AG08395 (cell line): ENCODE data around the gene TESK1.
"Not testable (repeated sequence)": the region's sequence is repeated elsewhere in the genome, so short reads cannot be mapped to it uniquely, and the experiment has no call there.

Source experiments
- DNase-seq: peaks from one replicate; pipeline ENCODE4 v3.0.0; 2012; ENCODE audit warnings: mixed read lengths, low spot score

Gene TESK1

DNA sequence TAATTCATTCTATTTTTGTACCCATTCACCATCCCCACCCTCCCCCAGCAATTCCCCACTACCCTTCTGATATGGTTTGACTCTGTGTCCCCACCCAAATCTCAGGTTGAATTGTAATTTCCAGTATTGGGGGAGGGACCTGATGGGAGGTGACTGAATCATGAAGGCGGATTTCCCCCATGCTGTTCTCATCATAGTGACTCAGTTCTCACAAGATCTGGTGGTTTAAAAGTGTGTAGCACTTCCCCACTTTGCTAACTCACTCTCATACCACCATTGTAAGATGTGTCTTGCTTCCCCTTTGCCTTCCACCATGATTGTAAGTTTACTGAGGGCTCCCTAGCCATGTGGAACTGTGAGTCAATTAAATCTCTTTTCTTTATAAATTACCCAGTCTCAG lies 25.9 kb upstream of the TESK1 start:
- DNase-seq, result no peak

DNA sequence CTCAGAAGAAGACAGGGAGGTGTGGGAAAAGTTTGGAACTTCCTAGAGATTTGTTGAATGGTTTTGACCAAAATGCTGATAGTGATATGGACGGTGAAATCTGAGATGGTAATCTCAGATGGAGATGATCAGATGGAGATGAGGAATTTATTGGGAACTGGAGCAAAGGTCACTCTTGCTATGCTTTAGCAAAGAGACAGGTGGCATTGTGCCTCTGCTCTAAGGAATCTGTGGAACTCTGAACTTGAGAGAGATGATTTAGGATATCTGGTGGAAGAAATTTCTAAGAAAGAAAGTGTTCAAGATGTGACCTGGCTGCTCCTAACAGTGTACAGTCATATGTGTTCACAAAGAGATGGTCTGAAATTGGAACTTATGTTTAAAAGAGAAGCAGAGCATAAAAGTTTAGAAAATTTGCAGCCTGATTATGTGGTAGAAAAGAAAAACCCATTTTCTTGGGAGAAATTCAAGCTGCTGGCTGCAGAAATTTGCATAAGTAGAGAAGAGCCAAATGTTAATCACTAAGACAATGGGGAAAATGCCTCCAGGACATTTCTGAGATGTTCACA lies 25.3 kb upstream of the TESK1 start:
- not testable (repeated sequence) for DNase-seq

DNA sequence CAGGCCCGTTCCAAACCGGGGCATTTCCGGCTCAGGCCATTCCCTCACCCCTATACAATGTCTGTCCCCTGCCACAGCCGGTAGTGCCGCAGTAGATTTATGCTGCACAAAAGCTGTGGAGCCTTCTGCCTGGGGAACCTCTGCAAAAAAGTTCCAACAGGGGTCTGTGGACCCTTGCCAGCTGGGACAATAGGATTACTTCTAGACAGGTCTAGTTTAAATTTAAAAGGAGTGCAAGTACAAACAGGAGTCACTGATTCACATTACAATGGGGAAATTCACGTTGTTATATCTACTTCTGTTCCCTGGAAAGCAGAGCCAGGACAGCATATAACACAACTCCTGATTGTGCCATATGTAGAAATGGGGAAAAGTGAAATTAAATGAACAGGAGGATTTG lies 21.5 kb upstream of the TESK1 start:
- DNase-seq, result not testable (repeated sequence)

DNA sequence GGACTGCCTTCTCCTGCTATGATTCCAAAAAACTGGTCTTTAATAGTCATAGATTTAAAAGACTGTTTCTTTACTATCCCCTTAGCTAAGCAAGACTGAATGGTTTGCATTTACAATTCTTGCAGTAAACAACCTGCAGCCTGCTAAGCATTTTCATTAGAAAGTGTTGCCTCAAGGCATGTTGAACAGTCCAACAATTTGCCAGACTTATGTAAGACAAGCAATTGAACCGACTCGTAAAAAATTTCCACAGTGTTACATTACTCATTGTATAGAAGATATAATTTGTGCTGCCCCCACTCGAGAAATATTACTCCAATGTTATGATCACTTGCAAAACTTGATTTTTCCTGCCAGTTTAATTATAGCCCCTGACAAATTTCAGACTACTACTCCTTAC lies 20.4 kb upstream of the TESK1 start:
- DNase-seq, result not testable (repeated sequence)

DNA sequence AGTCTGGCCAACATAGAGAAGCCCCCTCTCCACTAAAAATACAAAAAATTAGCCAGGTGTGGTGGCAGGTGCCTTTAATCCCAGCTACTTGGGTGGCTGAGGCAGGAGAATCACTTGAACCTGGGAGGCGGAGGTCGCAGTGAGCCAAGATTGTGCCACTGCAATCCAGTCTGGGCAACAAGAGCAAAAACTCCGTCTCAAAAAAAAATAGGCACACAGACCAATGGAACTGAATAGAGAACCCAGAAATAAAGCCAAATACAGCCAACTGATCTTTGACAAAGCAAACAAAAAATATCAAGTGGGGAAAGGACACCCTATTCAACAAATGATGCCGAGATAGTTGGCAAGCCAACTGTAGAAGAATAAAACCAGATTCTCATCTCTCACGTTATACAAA lies 16.6 kb upstream of the TESK1 start:
- not testable (repeated sequence) for DNase-seq

DNA sequence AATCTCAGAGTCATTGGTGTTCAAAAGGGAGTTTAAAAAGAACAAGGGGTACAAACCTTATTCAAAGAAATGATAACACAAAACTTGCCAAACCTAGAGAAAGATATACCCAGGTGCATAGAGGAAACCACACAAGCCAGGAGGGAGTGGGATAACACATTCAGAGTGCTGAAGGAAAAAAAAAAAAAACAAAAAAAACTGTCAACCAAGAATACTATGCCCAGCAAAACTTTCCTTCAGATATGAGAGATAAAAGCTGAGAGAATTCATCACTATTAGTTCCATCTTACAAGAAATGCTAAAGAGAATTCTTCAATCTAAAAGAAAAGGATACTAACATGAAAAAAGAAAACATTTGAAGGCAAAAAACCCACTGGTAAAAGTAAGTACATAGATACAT lies 11.5 kb upstream of the TESK1 start:
- DNase-seq, result no peak

DNA sequence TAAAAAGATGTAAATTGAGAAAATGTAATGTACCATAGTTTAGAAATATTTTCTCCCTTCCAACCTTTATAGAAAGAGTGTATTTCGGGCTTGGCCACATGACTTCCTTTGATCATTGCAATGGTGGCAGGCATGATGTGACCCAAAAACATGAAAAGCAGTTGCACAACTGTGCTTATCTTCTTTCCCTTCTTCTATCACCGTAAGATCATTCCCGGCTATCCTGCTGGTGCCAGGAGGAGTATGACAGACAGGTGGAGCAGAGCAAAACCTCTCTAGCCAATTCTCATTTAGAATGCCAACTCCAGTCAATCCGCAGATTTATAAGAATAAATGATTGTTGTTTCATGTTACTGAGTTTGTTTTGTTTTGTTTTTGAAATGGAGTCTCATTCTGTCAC lies 10.6 kb upstream of the TESK1 start:
- no peak for DNase-seq

DNA sequence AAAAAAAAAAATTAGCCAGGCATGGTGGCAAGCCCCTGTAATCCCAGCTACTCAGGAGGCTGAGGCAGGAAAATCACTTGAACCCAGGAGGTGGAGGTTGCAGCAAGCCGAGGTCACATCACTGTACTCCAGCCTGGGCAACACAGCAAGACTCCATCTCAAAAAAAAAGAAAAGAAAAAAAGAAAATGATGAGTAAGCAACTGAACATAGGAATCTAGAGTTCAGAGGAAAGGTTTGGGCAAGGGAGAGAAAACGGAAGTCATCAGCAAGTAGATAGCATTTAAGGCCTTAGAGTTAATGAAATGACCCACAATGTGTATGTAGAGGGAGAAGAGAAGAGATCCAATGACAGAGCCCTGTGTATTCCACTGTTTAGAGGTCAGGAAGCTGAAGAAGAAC lies 8.2 kb upstream of the TESK1 start:
- DNase-seq, result not testable (repeated sequence)

DNA sequence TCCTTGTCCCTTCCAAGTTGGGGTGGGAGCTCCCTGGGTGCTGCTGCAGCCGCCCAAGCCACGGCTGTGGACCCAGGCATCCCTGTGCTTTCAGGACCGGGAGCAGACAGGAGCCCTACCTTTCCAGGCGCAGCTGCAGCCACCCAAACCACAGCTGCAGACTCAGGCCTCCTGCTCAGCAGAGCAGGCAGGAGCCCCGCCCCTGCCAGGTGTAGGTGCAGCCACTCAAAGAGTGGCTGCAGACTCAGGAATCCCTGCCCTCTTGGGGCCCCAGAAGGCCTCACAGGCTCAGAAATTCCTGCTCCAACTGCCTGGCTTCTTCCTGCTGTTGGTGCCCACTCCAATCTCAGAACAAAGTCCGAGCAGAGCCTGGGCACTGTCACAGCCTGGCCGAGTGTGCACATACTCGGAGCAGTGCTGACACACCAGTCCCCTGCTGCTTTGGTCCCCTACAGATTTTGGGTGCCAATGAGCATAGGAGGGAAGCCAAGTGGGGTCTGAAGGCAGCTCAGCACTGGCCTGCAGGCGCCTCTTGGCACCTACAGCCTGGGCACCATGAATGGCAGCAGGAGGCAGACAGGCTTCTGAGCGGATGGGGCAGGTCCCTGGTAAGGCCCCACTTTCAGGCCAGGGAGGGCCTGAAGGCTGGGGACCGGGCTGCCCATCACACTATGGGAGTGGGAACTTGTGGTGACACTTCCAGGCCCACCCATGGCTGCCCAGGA lies 6.0 kb upstream of the TESK1 start:
- DNase-seq, result no peak

DNA sequence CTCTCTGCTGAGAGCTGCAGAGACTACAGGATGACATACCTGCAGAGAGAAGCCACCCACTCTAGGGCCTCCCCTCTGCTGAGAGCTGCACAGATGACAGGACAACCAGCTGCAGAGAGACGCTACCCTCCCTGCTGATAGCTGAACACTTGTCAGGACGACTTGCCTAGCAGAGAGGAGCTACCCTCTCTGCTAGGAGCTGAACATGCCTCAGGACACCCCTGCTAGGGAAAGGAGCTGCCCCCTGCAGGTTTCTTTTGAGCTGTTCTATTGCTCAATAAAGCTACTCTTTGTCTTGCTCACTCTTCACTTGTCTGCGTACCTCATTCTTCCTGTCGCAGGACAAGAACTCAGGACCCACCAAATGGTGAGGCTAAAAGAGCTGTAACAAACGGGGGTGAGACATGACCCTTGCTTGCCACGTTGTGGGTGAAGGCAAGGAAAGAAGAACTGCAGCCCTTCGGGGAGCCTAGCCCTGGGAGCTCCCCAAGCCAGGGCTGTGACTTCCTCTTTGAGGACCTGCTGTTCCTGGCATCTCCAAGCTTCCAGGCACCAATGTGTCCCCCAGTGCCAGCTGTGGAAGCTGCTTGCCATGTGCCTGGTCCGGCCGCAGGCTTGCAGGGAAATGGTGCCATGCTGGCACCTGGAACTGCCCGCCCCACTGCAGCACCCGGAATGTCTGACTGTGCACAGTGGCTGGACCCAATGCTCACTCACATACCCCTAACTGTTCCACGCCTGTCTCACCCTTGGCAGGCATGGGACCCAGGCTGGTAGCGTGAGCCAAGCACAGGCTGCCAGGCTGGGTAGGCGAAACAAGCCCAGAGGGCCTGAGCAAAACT lies 5.1 kb upstream of the TESK1 start:
- DNase-seq, result no peak

DNA sequence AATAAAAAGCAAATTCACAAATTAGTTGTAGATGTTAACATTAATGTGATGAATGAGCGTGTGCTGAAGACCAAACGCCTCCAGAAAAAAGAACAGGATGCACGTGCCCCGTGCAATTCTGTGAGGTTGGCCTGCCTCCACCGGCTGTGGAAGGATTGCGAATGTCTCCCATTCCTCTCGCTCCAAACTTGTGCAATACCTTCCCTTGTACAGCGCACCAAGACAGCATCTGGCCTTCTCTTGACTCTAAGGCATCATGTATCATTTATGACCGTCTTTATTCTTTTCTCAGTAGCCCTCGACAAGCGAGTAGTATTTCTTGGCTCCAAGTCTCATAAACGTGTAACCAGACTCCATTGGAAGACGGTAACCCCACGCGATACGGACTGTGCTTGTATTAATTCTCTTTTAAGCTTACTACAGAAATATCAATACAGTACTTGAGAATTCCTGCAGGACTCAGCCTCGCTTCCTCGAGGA lies 1.5 kb upstream of the TESK1 start:
- DNase-seq, result peak; percentile 73

DNA sequence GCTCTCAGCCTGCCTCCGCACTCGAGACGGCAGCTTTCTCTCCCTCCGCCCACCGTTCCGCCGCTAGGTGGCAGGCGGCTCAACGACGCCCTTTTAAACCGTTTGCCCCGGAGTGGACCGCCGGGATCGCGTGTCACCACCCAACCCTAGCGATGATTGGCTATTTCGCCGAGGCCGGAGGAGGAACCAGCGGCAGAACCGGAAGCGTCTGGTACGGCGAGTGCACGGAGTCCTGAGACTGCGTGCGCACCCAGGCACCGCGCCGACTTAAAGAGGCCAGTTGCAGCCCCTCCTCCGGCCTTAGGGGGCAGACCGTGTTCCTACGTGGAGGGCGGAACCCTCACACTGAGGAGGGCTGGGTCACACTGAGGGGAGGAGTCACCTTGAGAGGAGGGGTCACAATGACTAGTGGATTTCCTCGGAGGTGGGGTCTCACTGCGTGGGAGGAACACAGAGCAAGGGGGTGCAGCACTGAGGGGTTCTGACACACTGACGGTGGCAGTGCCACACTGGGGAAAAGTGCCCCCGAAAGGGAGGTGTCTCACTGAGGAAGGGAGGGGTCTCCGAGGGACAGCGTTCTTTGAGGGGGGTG lies 980 bp upstream of the TESK1 start:
- DNase-seq, result peak; percentile 100

DNA sequence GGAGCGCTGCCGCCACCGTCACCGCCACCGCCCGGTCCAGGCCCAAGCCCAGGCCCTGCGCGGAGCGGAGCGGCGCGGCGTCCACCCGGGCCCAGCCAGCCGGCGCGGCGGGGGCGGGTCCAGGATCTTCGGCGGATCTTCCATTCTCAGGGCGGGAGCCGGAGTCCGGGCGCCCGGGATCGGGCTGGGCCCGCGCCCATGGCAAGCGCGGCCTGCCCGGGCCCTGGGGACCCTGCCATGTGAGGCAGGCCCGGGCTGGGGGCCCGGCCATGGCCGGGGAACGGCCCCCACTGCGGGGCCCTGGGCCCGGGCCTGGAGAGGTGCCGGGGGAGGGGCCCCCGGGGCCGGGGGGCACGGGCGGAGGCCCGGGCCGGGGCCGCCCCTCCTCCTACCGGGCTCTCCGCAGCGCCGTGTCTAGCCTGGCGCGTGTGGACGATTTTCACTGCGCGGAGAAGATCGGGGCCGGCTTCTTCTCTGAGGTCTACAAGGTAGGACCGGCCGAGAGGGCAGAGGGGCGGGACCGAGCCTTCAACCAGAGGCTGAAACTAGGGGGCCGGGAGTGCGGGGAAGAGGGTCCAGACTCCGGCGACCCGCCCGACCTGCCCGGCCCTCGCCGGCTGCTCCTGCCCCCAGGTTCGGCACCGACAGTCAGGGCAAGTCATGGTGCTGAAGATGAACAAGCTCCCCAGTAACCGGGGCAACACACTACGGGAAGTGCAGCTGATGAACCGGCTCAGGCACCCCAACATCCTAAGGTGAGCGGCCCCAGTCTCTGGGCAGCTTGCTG lies 482 bp downstream of the TESK1 start:
- DNase-seq, result no peak

DNA sequence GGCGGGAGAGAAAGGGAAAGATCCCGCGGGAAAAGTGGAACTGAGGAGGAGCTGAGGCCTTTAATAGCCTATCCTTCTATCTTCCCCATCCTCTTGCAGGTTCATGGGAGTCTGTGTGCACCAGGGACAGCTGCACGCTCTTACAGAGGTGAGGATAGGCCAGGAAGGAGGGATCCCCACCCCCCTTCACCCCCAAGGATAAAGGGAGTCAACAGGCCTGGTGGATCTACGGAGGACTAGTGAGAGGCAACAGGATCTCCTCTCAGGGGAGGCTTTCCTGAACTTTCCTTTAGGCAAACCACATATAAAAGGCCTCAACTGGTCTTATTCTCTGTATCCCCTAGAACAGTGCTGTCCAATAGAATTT lies 1.1 kb downstream of the TESK1 start:
- DNase-seq, result peak; percentile 21

DNA sequence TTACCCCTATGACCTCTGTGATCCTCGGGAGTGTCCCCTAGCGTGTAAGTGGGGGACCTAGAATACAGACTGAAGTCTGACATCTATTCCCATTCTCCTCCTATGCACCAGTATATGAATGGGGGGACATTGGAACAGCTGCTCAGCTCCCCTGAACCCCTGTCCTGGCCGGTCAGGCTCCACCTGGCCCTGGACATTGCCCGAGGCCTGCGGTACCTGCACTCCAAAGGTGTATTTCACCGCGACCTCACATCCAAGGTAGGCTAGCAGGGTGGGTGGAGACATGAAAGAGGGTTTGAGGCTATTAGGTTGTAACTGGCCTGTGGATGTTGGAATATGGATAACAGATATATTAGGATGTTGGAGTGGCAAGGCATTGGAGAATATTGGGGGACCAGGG lies 1.7 kb downstream of the TESK1 start:
- no peak for DNase-seq

DNA sequence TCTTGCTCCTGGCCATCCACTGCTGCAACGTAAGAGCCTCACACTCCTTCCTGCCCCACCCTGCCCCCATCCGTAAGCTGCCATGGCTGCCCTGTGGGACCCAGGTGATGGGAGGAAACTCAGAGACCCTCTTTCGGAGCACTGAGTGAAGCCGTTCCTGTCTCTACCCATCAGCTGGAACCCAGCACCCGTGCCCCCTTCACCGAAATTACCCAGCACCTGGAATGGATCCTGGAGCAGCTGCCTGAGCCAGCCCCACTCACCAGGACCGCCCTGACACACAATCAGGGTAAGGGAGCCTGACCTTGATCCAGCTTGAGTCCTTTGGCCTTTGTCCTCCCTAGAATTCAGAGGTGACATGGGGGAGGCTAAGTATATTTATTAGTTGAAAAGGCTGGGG lies 3.2 kb downstream of the TESK1 start:
- no peak for DNase-seq

DNA sequence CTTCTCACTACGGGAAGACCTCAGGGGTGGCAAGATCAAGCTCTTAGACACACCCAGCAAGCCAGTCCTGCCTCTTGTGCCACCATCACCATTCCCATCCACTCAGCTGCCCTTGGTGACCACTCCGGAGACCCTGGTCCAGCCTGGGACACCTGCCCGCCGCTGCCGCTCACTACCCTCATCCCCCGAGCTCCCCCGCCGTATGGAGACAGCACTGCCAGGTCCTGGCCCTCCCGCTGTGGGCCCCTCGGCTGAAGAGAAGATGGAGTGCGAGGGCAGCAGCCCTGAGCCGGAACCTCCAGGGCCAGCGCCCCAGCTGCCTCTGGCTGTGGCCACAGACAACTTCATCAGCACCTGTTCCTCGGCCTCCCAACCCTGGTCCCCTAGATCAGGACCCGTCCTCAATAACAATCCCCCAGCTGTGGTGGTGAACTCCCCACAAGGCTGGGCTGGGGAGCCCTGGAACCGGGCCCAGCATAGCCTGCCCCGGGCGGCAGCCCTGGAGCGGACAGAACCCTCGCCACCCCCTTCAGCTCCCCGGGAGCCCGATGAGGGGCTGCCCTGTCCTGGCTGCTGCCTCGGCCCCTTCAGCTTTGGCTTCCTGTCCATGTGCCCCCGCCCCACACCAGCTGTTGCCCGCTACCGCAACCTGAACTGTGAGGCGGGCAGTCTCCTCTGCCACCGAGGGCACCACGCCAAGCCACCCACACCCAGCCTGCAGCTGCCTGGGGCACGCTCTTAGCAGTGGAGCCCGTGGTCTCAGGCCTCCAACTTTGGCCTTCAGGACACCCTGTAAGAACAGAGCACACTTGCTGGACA lies 4.1 kb downstream of the TESK1 start:
- DNase-seq, result no peak

DNA sequence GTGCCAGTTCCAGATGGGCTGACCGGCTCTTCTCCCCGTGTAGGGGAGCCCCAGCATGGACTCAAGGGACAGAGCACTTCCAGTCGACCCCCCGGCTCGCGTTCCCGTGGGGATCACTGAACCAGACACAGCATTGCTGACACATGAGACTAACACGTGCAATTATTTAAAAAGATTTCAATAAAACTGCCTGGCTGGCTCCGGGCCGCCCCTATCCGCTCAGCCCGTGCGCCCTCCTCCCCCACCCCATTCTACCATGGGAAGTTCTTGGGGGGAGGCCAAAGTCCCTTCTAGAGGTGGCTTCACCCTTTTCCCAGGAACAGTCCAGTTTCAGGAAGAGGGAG lies 4.7 kb downstream of the TESK1 start:
- no peak for DNase-seq

DNA sequence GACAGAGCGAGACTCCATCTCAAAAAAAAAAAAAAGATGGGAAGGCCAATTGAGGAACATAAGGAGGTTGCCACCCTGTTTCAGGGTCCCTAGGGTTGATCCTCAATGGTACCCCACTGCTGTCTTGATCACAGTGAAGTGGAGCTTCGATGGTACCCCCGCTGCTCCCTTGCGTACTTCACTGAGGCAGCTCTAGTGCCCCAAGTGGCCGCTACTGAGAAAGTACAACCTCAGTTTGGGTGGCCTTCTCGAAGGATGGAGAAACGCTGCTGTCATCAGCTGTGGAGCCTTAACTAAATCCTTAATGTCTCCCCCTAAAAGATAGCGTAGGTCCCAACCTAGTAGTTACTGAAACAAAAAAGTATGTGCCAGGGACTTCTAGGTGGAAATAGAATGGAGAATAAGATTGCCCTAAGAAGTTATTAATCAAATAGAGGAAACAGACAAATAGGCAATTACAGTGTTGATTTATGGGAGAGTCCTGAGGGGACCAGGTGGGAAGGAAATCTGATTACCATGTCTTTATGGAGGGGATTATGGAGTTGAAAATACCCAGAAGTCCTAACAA lies 6.3 kb downstream of the TESK1 start:
- DNase-seq, result peak; percentile 62

DNA sequence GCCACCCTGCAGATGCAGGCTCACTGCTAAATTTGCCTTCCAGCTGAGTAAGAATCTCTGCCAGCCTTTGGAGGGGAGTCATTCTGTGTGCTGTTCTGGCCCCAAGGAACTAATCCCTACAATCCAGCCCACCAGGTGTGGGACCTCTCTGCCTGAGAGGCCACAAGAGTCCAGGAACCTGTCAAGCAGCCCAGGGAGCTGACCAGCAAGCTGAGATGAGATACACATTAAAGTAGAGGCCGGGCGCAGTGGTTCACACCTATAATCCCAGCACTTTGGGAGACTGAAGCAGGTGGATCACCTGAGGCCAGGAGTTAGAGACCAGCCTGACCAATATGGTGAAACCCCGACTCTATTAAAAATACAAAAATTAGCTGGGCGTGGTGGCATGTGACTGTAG lies 7.0 kb downstream of the TESK1 start:
- not testable (repeated sequence) for DNase-seq

DNA sequence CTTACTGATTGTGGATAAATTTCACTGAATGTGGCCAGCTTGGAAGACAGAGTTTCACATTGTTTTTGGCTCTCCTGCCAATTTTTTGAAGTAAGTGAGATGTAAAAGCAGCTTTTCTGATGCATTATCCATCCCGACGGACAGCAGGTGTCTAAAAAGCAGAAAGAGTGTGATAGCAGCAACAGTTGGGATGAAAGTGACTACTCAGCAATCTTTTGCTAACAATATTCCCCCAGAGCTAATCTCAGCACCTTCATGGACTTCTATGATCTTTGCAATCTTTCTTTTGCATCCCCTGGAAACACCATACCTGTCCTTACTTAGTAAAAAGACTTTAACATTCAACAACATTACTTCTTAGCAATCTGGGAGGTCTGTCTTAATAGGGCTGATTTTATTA lies 7.8 kb downstream of the TESK1 start:
- no peak for DNase-seq
